HEK293 (cell line): ENCODE measurements around the gene KLHL36.

Experiments
- GLIS1 ChIP-seq: fragments of 450-650 bp; formaldehyde crosslinking; IDR thresholded peaks from 2 replicates; pipeline ENCODE4 v1.5.1; 2016; ENCODE audit warnings: missing biosample characterization, missing genetic modification characterization
- GLIS2 ChIP-seq: fragments of 450-650 bp; formaldehyde crosslinking; IDR thresholded peaks from 2 replicates; pipeline ENCODE4 v1.5.1; 2016; ENCODE audit warnings: missing biosample characterization, missing genetic modification characterization
- KLF16 ChIP-seq: fragments of 450-650 bp; formaldehyde crosslinking; IDR thresholded peaks from 2 replicates; pipeline ENCODE4 v1.5.1; 2017; ENCODE audit warnings: missing biosample characterization, missing genetic modification characterization
- SP7 ChIP-seq: fragments of 450-650 bp; formaldehyde crosslinking; IDR thresholded peaks from 2 replicates; pipeline ENCODE4 v1.5.1; 2016; ENCODE audit warnings: missing biosample characterization, missing genetic modification characterization
- ZBTB21 ChIP-seq: fragments of 450-650 bp; formaldehyde crosslinking; IDR thresholded peaks from 2 replicates; pipeline ENCODE4 v1.5.1; 2017; ENCODE audit warnings: missing biosample characterization, missing genetic modification characterization
- ZBTB48 ChIP-seq: fragments of 450-650 bp; formaldehyde crosslinking; IDR thresholded peaks from 2 replicates; pipeline ENCODE4 v1.5.1; 2016; ENCODE audit warnings: missing biosample characterization, missing genetic modification characterization
- ZFP69B ChIP-seq: fragments of 450-650 bp; formaldehyde crosslinking; IDR thresholded peaks from 2 replicates; pipeline ENCODE4 v1.5.1; 2016; ENCODE audit warnings: missing biosample characterization, missing genetic modification characterization
- ZIC2 ChIP-seq: fragments of 450-650 bp; formaldehyde crosslinking; IDR thresholded peaks from 2 replicates; pipeline ENCODE4 v1.5.1; 2016; ENCODE audit warnings: missing biosample characterization, missing genetic modification characterization
- ZNF16 ChIP-seq: fragments of 450-650 bp; formaldehyde crosslinking; IDR thresholded peaks from 2 replicates; pipeline ENCODE4 v1.5.1; 2016; ENCODE audit warnings: low read depth, missing biosample characterization, missing genetic modification characterization
- ZNF366 ChIP-seq: fragments of 450-650 bp; formaldehyde crosslinking; conservative IDR thresholded peaks from 2 replicates; pipeline ENCODE4 v1.5.1; 2016; ENCODE audit warnings: missing biosample characterization, missing genetic modification characterization
- ZNF416 ChIP-seq: fragments of 450-650 bp; formaldehyde crosslinking; IDR thresholded peaks from 2 replicates; pipeline ENCODE4 v1.5.1; 2016; ENCODE audit warnings: missing biosample characterization, missing genetic modification characterization
- ZNF629 ChIP-seq: fragments of 450-650 bp; formaldehyde crosslinking; IDR thresholded peaks from 2 replicates; pipeline ENCODE4 v1.5.1; 2017; ENCODE audit warnings: missing biosample characterization, missing genetic modification characterization
- ZNF785 ChIP-seq: fragments of 450-650 bp; formaldehyde crosslinking; IDR thresholded peaks from 2 replicates; pipeline ENCODE4 v1.5.1; 2016; ENCODE audit warnings: missing biosample characterization, missing genetic modification characterization
- ZNF791 ChIP-seq: fragments of 450-650 bp; formaldehyde crosslinking; IDR thresholded peaks from 2 replicates; pipeline ENCODE4 v1.5.1; 2016; ENCODE audit warnings: missing biosample characterization, missing genetic modification characterization
- TF ChIP-seq, protein P1 (sequence below): fragments of 450-650 bp; formaldehyde crosslinking; IDR thresholded peaks from 2 replicates; pipeline ENCODE4 v1.5.1; 2016; ENCODE audit warnings: missing biosample characterization, missing genetic modification characterization
- TF ChIP-seq, protein P2 (sequence below): fragments of 450-650 bp; formaldehyde crosslinking; IDR thresholded peaks from 2 replicates; pipeline ENCODE4 v1.5.1; 2016; ENCODE audit warnings: missing biosample characterization, missing genetic modification characterization
- TF ChIP-seq, protein P3 (sequence below): fragments of 450-650 bp; formaldehyde crosslinking; IDR thresholded peaks from 2 replicates; pipeline ENCODE4 v1.5.1; 2017; ENCODE audit warnings: missing biosample characterization, missing genetic modification characterization
- TF ChIP-seq, protein P4 (sequence below): fragments of 450-650 bp; formaldehyde crosslinking; IDR thresholded peaks from 2 replicates; pipeline ENCODE4 v1.5.1; 2016; ENCODE audit warnings: missing biosample characterization, missing genetic modification characterization, low read depth
- TF ChIP-seq, protein P5 (sequence below): fragments of 450-650 bp; formaldehyde crosslinking; IDR thresholded peaks from 2 replicates; pipeline ENCODE4 v1.5.1; 2016; ENCODE audit warnings: missing biosample characterization, missing genetic modification characterization
- TF ChIP-seq, protein P6 (sequence below): fragments of 450-650 bp; formaldehyde crosslinking; IDR thresholded peaks from 2 replicates; pipeline ENCODE4 v1.5.1; 2016; ENCODE audit warnings: missing biosample characterization, missing genetic modification characterization
- TF ChIP-seq, protein P7 (sequence below): fragments of 450-650 bp; formaldehyde crosslinking; IDR thresholded peaks from 2 replicates; pipeline ENCODE4 v1.5.1; 2016; ENCODE audit warnings: missing biosample characterization, missing genetic modification characterization

The KLHL36 gene

DNA sequence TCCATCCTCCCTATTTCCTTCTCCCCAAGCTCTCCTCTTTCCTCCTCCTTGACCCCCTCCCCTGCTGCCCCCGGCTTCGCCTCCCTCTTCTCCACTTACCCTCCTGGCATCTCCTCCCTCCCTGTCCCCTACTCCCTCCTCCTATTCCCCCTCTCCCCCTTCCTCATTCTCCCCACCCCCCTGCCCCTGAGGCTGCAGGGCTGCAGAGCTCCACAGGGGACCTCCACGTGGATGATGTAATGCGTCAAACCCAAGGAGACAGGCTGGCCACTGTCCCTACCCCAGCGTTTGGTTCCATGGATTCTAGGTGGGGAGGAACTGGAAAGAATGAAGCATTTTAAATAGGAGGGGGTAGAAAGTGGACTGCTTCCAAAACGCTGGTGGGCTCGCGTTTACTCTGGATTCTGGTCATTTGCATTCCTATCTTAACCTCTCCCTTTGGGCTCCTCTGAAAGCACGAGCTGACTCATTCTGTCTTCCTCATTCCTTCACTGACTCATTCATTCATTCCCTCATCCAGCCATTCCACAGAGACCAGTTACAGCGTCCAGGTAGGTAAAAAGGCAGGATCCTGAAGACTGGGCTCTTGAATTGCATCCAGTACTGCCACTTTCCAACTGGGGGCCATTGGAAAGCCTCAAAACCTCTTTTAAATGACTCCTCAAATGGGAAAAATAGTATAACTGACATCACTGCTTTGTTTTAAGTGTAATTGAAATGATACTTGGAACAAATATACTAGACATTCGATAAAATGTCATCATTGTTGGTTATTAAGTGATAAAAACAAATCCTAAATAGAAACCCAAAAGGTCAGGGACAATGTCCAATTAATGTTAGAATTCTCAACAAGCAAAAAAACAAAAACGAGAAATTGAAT, 29.5 kb upstream of the KLHL36 start (continued):
- 0 out of 2 replicates have a peak, but pooled peaks have one; percentile 22 for TF ChIP-seq ZFP69B (tag by site-specific recombination)
- 0 out of 2 replicates have a peak, but pooled peaks have one; percentile 17 for TF ChIP-seq ZNF785 (tag by site-specific recombination)
- TF ChIP-seq GLIS2, result peak; percentile 42; the same call in 1 of the 2 replicates
- TF ChIP-seq ZIC2 (tag by site-specific recombination), result peak; percentile 64
- TF ChIP-seq, protein P1, sequence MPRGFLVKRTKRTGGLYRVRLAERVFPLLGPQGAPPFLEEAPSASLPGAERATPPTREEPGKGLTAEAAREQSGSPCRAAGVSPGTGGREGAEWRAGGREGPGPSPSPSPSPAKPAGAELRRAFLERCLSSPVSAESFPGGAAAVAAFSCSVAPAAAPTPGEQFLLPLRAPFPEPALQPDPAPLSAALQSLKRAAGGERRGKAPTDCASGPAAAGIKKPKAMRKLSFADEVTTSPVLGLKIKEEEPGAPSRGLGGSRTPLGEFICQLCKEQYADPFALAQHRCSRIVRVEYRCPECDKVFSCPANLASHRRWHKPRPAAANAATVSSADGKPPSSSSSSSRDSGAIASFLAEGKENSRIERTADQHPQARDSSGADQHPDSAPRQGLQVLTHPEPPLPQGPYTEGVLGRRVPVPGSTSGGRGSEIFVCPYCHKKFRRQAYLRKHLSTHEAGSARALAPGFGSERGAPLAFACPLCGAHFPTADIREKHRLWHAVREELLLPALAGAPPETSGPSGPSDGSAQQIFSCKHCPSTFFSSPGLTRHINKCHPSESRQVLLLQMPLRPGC (tag by site-specific recombination), result peak; percentile 89
- TF ChIP-seq, protein P2, sequence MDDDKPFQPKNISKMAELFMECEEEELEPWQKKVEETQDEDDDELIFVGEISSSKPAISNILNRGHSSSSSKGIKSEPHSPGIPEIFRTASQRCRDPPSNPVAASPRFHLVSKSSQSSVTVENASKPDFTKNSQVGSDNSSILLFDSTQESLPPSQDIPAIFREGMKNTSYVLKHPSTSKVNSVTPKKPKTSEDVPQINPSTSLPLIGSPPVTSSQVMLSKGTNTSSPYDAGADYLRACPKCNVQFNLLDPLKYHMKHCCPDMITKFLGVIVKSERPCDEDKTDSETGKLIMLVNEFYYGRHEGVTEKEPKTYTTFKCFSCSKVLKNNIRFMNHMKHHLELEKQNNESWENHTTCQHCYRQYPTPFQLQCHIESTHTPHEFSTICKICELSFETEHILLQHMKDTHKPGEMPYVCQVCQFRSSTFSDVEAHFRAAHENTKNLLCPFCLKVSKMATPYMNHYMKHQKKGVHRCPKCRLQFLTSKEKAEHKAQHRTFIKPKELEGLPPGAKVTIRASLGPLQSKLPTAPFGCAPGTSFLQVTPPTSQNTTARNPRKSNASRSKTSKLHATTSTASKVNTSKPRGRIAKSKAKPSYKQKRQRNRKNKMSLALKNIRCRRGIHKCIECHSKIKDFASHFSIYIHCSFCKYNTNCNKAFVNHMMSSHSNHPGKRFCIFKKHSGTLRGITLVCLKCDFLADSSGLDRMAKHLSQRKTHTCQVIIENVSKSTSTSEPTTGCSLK (tag by site-specific recombination), result no peak
- TF ChIP-seq ZNF416, result no peak
- peak; percentile 42 for TF ChIP-seq ZNF366 (tag by site-specific recombination)
- TF ChIP-seq, protein P3, sequence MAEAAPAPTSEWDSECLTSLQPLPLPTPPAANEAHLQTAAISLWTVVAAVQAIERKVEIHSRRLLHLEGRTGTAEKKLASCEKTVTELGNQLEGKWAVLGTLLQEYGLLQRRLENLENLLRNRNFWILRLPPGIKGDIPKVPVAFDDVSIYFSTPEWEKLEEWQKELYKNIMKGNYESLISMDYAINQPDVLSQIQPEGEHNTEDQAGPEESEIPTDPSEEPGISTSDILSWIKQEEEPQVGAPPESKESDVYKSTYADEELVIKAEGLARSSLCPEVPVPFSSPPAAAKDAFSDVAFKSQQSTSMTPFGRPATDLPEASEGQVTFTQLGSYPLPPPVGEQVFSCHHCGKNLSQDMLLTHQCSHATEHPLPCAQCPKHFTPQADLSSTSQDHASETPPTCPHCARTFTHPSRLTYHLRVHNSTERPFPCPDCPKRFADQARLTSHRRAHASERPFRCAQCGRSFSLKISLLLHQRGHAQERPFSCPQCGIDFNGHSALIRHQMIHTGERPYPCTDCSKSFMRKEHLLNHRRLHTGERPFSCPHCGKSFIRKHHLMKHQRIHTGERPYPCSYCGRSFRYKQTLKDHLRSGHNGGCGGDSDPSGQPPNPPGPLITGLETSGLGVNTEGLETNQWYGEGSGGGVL (tag by site-specific recombination), result peak; percentile 97
- peak; percentile 61; the same call in 1 of the 2 replicates for TF ChIP-seq ZNF629 (tag by site-specific recombination)
- TF ChIP-seq, protein P4, sequence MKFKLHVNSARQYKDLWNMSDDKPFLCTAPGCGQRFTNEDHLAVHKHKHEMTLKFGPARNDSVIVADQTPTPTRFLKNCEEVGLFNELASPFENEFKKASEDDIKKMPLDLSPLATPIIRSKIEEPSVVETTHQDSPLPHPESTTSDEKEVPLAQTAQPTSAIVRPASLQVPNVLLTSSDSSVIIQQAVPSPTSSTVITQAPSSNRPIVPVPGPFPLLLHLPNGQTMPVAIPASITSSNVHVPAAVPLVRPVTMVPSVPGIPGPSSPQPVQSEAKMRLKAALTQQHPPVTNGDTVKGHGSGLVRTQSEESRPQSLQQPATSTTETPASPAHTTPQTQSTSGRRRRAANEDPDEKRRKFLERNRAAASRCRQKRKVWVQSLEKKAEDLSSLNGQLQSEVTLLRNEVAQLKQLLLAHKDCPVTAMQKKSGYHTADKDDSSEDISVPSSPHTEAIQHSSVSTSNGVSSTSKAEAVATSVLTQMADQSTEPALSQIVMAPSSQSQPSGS, result peak; percentile 80
- TF ChIP-seq ZBTB48, result peak; percentile 81; the same call in 1 of the 2 replicates
- TF ChIP-seq, protein P5, sequence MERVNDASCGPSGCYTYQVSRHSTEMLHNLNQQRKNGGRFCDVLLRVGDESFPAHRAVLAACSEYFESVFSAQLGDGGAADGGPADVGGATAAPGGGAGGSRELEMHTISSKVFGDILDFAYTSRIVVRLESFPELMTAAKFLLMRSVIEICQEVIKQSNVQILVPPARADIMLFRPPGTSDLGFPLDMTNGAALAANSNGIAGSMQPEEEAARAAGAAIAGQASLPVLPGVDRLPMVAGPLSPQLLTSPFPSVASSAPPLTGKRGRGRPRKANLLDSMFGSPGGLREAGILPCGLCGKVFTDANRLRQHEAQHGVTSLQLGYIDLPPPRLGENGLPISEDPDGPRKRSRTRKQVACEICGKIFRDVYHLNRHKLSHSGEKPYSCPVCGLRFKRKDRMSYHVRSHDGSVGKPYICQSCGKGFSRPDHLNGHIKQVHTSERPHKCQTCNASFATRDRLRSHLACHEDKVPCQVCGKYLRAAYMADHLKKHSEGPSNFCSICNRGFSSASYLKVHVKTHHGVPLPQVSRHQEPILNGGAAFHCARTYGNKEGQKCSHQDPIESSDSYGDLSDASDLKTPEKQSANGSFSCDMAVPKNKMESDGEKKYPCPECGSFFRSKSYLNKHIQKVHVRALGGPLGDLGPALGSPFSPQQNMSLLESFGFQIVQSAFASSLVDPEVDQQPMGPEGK (tag by site-specific recombination), result peak; percentile 92; the same call in 1 of the 2 replicates
- TF ChIP-seq GLIS1 (tag by site-specific recombination), result peak; percentile 90
- TF ChIP-seq KLF16 (tag by site-specific recombination), result peak; percentile 14; the same call in 1 of the 2 replicates
- no peak for TF ChIP-seq ZNF791 (tag by site-specific recombination)
- no peak for TF ChIP-seq ZNF16 (tag by site-specific recombination)
- TF ChIP-seq, protein P6, sequence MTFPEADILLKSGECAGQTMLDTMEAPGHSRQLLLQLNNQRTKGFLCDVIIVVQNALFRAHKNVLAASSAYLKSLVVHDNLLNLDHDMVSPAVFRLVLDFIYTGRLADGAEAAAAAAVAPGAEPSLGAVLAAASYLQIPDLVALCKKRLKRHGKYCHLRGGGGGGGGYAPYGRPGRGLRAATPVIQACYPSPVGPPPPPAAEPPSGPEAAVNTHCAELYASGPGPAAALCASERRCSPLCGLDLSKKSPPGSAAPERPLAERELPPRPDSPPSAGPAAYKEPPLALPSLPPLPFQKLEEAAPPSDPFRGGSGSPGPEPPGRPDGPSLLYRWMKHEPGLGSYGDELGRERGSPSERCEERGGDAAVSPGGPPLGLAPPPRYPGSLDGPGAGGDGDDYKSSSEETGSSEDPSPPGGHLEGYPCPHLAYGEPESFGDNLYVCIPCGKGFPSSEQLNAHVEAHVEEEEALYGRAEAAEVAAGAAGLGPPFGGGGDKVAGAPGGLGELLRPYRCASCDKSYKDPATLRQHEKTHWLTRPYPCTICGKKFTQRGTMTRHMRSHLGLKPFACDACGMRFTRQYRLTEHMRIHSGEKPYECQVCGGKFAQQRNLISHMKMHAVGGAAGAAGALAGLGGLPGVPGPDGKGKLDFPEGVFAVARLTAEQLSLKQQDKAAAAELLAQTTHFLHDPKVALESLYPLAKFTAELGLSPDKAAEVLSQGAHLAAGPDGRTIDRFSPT (tag by site-specific recombination), result peak; percentile 49; the same call in 1 of the 2 replicates
- TF ChIP-seq SP7 (tag by site-specific recombination), result peak; percentile 48; the same call in 1 of the 2 replicates
- TF ChIP-seq ZBTB21 (tag by site-specific recombination), result peak; percentile 26; the same call in 1 of the 2 replicates
- TF ChIP-seq, protein P7, sequence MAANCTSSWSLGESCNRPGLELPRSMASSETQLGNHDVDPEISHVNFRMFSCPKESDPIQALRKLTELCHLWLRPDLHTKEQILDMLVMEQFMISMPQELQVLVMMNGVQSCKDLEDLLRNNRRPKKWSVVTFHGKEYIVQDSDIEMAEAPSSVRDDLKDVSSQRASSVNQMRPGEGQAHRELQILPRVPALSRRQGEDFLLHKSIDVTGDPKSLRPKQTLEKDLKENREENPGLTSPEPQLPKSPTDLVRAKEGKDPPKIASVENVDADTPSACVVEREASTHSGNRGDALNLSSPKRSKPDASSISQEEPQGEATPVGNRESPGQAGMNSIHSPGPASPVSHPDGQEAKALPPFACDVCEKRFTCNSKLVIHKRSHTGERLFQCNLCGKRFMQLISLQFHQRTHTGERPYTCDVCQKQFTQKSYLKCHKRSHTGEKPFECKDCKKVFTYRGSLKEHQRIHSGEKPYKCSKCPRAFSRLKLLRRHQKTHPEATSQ, result no peak
